ELR (cell line): ENCODE measurements around the gene PHACTR4.
A peak's percentile ranks its signal among the peaks of the same experiment; 100 is the strongest.
"Not testable (repeated sequence)": the region's sequence is repeated elsewhere in the genome, so short reads cannot be mapped to it uniquely, and the experiment has no call there.

Experiments used
- DNase-seq: peaks from one replicate; pipeline ENCODE4 v3.0.0-alpha.2; 2015; ENCODE audit warnings: low read depth

Gene PHACTR4

GRCh38 chr1:28371010-28371377 lies 1.5 kb downstream of the PHACTR4 start:
- no peak for DNase-seq

- peak; percentile 33 for DNase-seq
These were observed 3.9 kb downstream of the PHACTR4 start for GRCh38 chr1:28373450-28373849.

GRCh38 chr1:28374297-28374696 lies 4.8 kb downstream of the PHACTR4 start:
- peak; percentile 32 for DNase-seq

GRCh38 chr1:28375598-28375997 lies 6.1 kb downstream of the PHACTR4 start:
- not testable (repeated sequence) for DNase-seq

- DNase-seq = not testable (repeated sequence)
These were observed 6.7 kb downstream of the PHACTR4 start for GRCh38 chr1:28376195-28376594.

- DNase-seq = no peak
These were observed 9.4 kb downstream of the PHACTR4 start for GRCh38 chr1:28378906-28379305.

- DNase-seq = no peak
These were observed 10.9 kb downstream of the PHACTR4 start for GRCh38 chr1:28380394-28380793.

- DNase-seq = not testable (repeated sequence)
These were observed 14.2 kb downstream of the PHACTR4 start for GRCh38 chr1:28383785-28384184.

GRCh38 chr1:28392027-28392652 lies 22.6 kb downstream of the PHACTR4 start:
- peak; percentile 86 for DNase-seq

- DNase-seq = no peak
These were observed 24.6 kb downstream of the PHACTR4 start for GRCh38 chr1:28394136-28394535.

GRCh38 chr1:28395181-28395580 lies 25.6 kb downstream of the PHACTR4 start:
- no peak for DNase-seq

- no peak for DNase-seq
These were observed 32.2 kb downstream of the PHACTR4 start for GRCh38 chr1:28401760-28402159.

GRCh38 chr1:28409090-28409489 lies 39.5 kb downstream of the PHACTR4 start:
- DNase-seq = no peak

- no peak for DNase-seq
These were observed 42.1 kb downstream of the PHACTR4 start for GRCh38 chr1:28411656-28412055.

GRCh38 chr1:28412731-28413130 lies 43.2 kb downstream of the PHACTR4 start:
- no peak for DNase-seq

- peak; percentile 35 for DNase-seq
These were observed 47.1 kb downstream of the PHACTR4 start for GRCh38 chr1:28416509-28417194.

GRCh38 chr1:28417441-28417922 lies 47.9 kb downstream of the PHACTR4 start:
- peak; percentile 71 for DNase-seq

GRCh38 chr1:28417926-28418637 lies 48.5 kb downstream of the PHACTR4 start:
- DNase-seq = no peak

- DNase-seq = peak; percentile 48
These were observed 52.2 kb downstream of the PHACTR4 start for GRCh38 chr1:28421744-28422143.

GRCh38 chr1:28426831-28427230 lies 57.3 kb downstream of the PHACTR4 start:
- DNase-seq = no peak

- no peak for DNase-seq
These were observed 58.5 kb downstream of the PHACTR4 start for GRCh38 chr1:28428012-28428411.

- DNase-seq = no peak
These were observed 59.5 kb downstream of the PHACTR4 start for GRCh38 chr1:28428990-28429520.
